ENCODE measurements around the gene ATG16L2.

GRCh38 chr11:72826191-72826941 is 12.2 kb downstream of the ATG16L2 start:
- no peak for TF ChIP-seq CTCF (conservative IDR thresholded peaks at IDR 0.05 in 1 of 2, IDR thresholded peaks at IDR 0.05 in 1 of 2; ENCODE audit: extremely low read depth in 1 of 2, insufficient read depth in 1 of 2, low read depth in 1 of 2, low read length in 2 of 2)
- TF ChIP-seq EZH2 (IDR thresholded peaks at IDR 0.05; ENCODE audit: borderline replicate concordance, low read length) = no peak
